ENCODE results near the gene C1QTNF5. TPM values are rescaled to one million over a fixed set of nuclear protein-coding genes. Genes with fewer than 3 reads are reported as not detected.

Gene C1QTNF5
- total and polyA plus RNA-seq, 2 experiments from 2014 or later = 4.5 to 27.9 TPM

DNA sequence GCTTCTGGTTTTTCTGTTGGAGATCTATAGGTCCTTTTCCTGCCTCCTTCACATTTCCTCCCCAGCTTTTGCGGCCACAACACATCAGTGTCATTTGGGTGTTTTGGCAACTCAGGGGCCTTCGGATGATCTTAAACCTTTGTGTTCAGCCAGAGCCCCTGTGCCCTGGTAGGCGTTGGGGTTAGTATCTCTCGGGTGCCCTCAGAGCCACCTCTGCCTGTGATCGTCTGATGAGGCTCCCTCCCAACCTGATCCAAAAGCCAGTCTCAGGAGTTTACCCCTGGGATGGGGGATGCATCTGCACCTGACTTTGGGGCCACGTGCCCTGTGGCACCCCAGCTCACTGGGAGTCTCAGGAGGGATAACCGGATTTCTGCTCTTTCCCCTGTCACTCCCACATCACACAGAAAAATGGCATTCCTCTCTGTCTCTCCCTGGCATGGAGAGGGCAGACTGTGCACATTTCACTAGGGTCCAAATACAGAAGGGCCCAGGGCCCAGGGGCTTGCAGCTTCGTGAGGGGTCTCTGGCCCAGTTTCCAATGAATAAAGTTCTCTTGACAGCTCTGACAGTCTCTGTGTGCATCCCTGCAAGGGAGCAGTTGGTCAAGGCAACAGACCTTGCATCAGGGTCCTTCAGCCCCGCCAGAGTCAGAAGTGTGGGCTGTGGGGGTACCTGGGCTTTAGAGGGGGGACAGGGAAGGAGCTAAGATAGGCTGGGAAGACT, 3.8 kb downstream of the C1QTNF5 start:
- 66 to 70% methylated on average over 9 of the region's 9 CpGs for WGBS, 2 experiments (ENCODE audit: low coverage in 1 of 2, low lambda C conversion rate in 2 of 2, missing lambda C conversion rate in 2 of 2)
- DNase-seq = no peak
- TF ChIP-seq EZH2phosphoT487 (IDR thresholded peaks at IDR 0.05; ENCODE audit: insufficient read depth, low read depth) (no peak), EZH2 (IDR thresholded peaks at IDR 0.05; ENCODE audit: insufficient read depth, poor library complexity, severe bottlenecking) (no peak)
- H3K4me2 ChIP-seq (ENCODE audit: unreplicated experiment) = peak overlapping the region; percentile 64
- H3K36me3 ChIP-seq (ENCODE audit: low read depth) = no peaks in the 10 kb centered on the region
- H4K20me1 ChIP-seq (ENCODE audit: insufficient read depth) = no peaks in the 10 kb centered on the region
- H3K9ac ChIP-seq = peak overlapping the region; percentile 42; the same call in 1 of the 2 replicates
- peaks cover 28% of the 10 kb centered on the region for H3K79me2 ChIP-seq (ENCODE audit: insufficient read depth)
- H3K27ac ChIP-seq = peak overlapping the region; percentile 30; the same call in 1 of the 2 replicates
- H3K9me3 ChIP-seq (ENCODE audit: low read depth) = no peaks in the 10 kb centered on the region
- peaks cover 29% of the 10 kb centered on the region; the same call in 1 of the 2 replicates for H3K4me1 ChIP-seq (ENCODE audit: insufficient read depth)
- H3F3A ChIP-seq (ENCODE audit: insufficient read depth) = peaks cover 9% of the 10 kb centered on the region; the same call in 1 of the 2 replicates
- no peaks in the 10 kb centered on the region for H3K27me3 ChIP-seq (replicated peaks; ENCODE audit: insufficient read depth)
- H3K4me3 ChIP-seq = peak overlapping the region; percentile 45
- in situ Hi-C loops (cut with MboI) = no loop called here
- H2AFZ ChIP-seq = peak overlapping the region; percentile 41; the same call in 1 of the 2 replicates
- no peaks in the 10 kb centered on the region for H3K9me2 ChIP-seq (ENCODE audit: insufficient read depth)

GRCh38 chr11:119335655-119336543, 4.8 kb downstream of the C1QTNF5 start:
- peak overlapping the region; percentile 92 for H3K4me3 ChIP-seq
- DNase-seq = no peak
- peaks cover 29% of the 10 kb centered on the region; the same call in 1 of the 2 replicates for H3K4me1 ChIP-seq (ENCODE audit: insufficient read depth)
- no peaks in the 10 kb centered on the region; the same call in 1 of the 2 replicates for H3K27me3 ChIP-seq (replicated peaks; ENCODE audit: insufficient read depth)
- no peaks in the 10 kb centered on the region for H3K9me2 ChIP-seq (ENCODE audit: insufficient read depth)
- no peaks in the 10 kb centered on the region for H4K20me1 ChIP-seq (ENCODE audit: insufficient read depth)
- H3K9ac ChIP-seq = no peak overlapping the region
- H3K27ac ChIP-seq = no peak overlapping the region
- peaks cover 9% of the 10 kb centered on the region; the same call in 1 of the 2 replicates for H3F3A ChIP-seq (ENCODE audit: insufficient read depth)
- H2AFZ ChIP-seq = no peak overlapping the region
- H3K9me3 ChIP-seq (ENCODE audit: low read depth) = no peaks in the 10 kb centered on the region
- no peaks in the 10 kb centered on the region for H3K36me3 ChIP-seq (ENCODE audit: low read depth)
- TF ChIP-seq EZH2phosphoT487 (IDR thresholded peaks at IDR 0.05; ENCODE audit: insufficient read depth, low read depth) (no peak), EZH2 (IDR thresholded peaks at IDR 0.05; ENCODE audit: insufficient read depth, poor library complexity, severe bottlenecking) (no peak)
- H3K4me2 ChIP-seq (ENCODE audit: unreplicated experiment) = peak overlapping the region; percentile 98
- in situ Hi-C loops (cut with MboI) = no loop called here
- peaks cover 28% of the 10 kb centered on the region for H3K79me2 ChIP-seq (ENCODE audit: insufficient read depth)
- 85 to 87% methylated on average over 30 of the region's 30 CpGs for WGBS, 2 experiments (ENCODE audit: low coverage in 1 of 2, low lambda C conversion rate in 2 of 2, missing lambda C conversion rate in 2 of 2)

GRCh38 chr11:119335091-119335654, 5.5 kb downstream of the C1QTNF5 start:
- H3K9me2 ChIP-seq (ENCODE audit: insufficient read depth) = no peaks in the 10 kb centered on the region
- DNase-seq = no peak
- no peaks in the 10 kb centered on the region; the same call in 1 of the 2 replicates for H3K27me3 ChIP-seq (replicated peaks; ENCODE audit: insufficient read depth)
- peaks cover 28% of the 10 kb centered on the region for H3K79me2 ChIP-seq (ENCODE audit: insufficient read depth)
- H3K9ac ChIP-seq = peak overlapping the region; percentile 95
- no peak for TF ChIP-seq EZH2phosphoT487 (IDR thresholded peaks at IDR 0.05; ENCODE audit: insufficient read depth, low read depth)
- no peak for TF ChIP-seq EZH2 (IDR thresholded peaks at IDR 0.05; ENCODE audit: insufficient read depth, poor library complexity, severe bottlenecking)
- in situ Hi-C loops (cut with MboI) = no loop called here
- peaks cover 29% of the 10 kb centered on the region; the same call in 1 of the 2 replicates for H3K4me1 ChIP-seq (ENCODE audit: insufficient read depth)
- peaks cover 9% of the 10 kb centered on the region; the same call in 1 of the 2 replicates for H3F3A ChIP-seq (ENCODE audit: insufficient read depth)
- no peaks in the 10 kb centered on the region for H3K36me3 ChIP-seq (ENCODE audit: low read depth)
- no peaks in the 10 kb centered on the region for H3K9me3 ChIP-seq (ENCODE audit: low read depth)
- no peaks in the 10 kb centered on the region for H4K20me1 ChIP-seq (ENCODE audit: insufficient read depth)
- H2AFZ ChIP-seq = peak overlapping the region; percentile 81
- peak overlapping the region; percentile 92 for H3K4me3 ChIP-seq
- H3K27ac ChIP-seq = peak overlapping the region; percentile 59; the same call in 1 of the 2 replicates
- 58 to 61% methylated on average over 15 of the region's 15 CpGs for WGBS, 2 experiments (ENCODE audit: low coverage in 1 of 2, low lambda C conversion rate in 2 of 2, missing lambda C conversion rate in 2 of 2)
- peak overlapping the region; percentile 98 for H3K4me2 ChIP-seq (ENCODE audit: unreplicated experiment)

Measured in GM23248 (cell line).